Mesendoderm (in vitro differentiated cells): ENCODE data around the gene IL22RA2.

ENCODE experiments used
- DNase-seq: peaks from one replicate; pipeline ENCODE4 v3.0.0; 2013
- H2AK5ac ChIP-seq: 2 replicates; pipeline ENCODE4 v1.6.1; 2013; ENCODE audit warnings: low read length, inconsistent platforms
- H2BK120ac ChIP-seq: 2 replicates; pipeline ENCODE4 v1.6.1; 2013; ENCODE audit warnings: low read depth, mild to moderate bottlenecking, low read length, moderate library complexity, mixed read lengths
- H2BK15ac ChIP-seq: replicated peaks from 2 replicates; pipeline ENCODE4 v1.6.1; 2013; ENCODE audit warnings: low read depth, mild to moderate bottlenecking, moderate library complexity
- H2BK5ac ChIP-seq: 2 replicates; pipeline ENCODE4 v1.6.1; 2013; ENCODE audit warnings: low read length, inconsistent platforms
- H3K18ac ChIP-seq: 2 replicates; pipeline ENCODE4 v1.6.1; 2013; ENCODE audit warnings: mild to moderate bottlenecking, low read length, mixed read lengths
- H3K23ac ChIP-seq: one replicate; pipeline ENCODE4 v1.6.1; 2013; ENCODE audit warnings: low read length
- H3K27ac ChIP-seq: 2 replicates; pipeline ENCODE4 v1.5.1; 2013; ENCODE audit warnings: low read depth, mild to moderate bottlenecking, inconsistent platforms, low read length, moderate library complexity
- H3K27me3 ChIP-seq: 2 replicates; pipeline ENCODE4 v1.6.1; 2013; ENCODE audit warnings: low read length, control low read depth, mild to moderate bottlenecking, inconsistent platforms; ENCODE audit not compliant: insufficient read depth, poor library complexity
- H3K36me3 ChIP-seq: 2 replicates; pipeline ENCODE4 v1.6.1; 2013; ENCODE audit warnings: low read length, inconsistent platforms; ENCODE audit not compliant: control insufficient read depth, insufficient read depth
- H3K4ac ChIP-seq: one replicate; pipeline ENCODE4 v1.6.1; 2013; ENCODE audit warnings: low read depth, mild to moderate bottlenecking, low read length, moderate library complexity
- H3K4me1 ChIP-seq: 2 replicates; pipeline ENCODE4 v1.6.1; 2013; ENCODE audit warnings: low read depth, low read length, inconsistent platforms; ENCODE audit not compliant: control insufficient read depth
- H3K4me2 ChIP-seq: 2 replicates; pipeline ENCODE4 v1.6.1; 2013; ENCODE audit warnings: low read length
- H3K4me3 ChIP-seq: 2 replicates; pipeline ENCODE4 v1.5.1; 2013; ENCODE audit warnings: mild to moderate bottlenecking, low read length
- H3K56ac ChIP-seq: one replicate; pipeline ENCODE4 v1.6.1; 2013; ENCODE audit warnings: low read length
- H3K79me1 ChIP-seq: 2 replicates; pipeline ENCODE4 v1.6.1; 2013; ENCODE audit warnings: low read length, inconsistent platforms
- H3K79me2 ChIP-seq: 2 replicates; pipeline ENCODE4 v1.6.1; 2013; ENCODE audit warnings: mild to moderate bottlenecking, low read length; ENCODE audit not compliant: control insufficient read depth, insufficient read depth
- H3K9ac ChIP-seq: 2 replicates; pipeline ENCODE4 v1.6.1; 2013; ENCODE audit warnings: low read length, inconsistent platforms
- H4K5ac ChIP-seq: one replicate; pipeline ENCODE4 v1.6.1; 2013; ENCODE audit warnings: low read length
- H4K8ac ChIP-seq: one replicate; pipeline ENCODE4 v1.6.1; 2013; ENCODE audit warnings: low read depth, mild to moderate bottlenecking, control low read depth, low read length, moderate library complexity
- WGBS: extraction: QIAGEN DNeasy Blood & Tissue Kit; methylation state at CpG from one replicate; pipeline ENCODE4 v1.1.7; 2013; ENCODE audit warnings: low lambda C conversion rate, missing lambda C conversion rate; ENCODE audit not compliant: insufficient coverage; ENCODE audit errors: extremely low coverage; 5-methylcytosine and 5-hydroxymethylcytosine counted together

IL22RA2 gene

GRCh38 chr6:137206577-137206976 lies 33.1 kb upstream of the IL22RA2 start:
- H3K79me1 ChIP-seq = peaks cover 1% of the 10 kb centered on the region
- no peak for DNase-seq
- WGBS = no CpG with 5 or more reads among the region's 1 CpG
- no peak overlapping the region for H3K23ac ChIP-seq
- H3K27me3 ChIP-seq = no peaks in the 10 kb centered on the region
- no peaks in the 10 kb centered on the region for H3K4me1 ChIP-seq
- no peak overlapping the region for H3K4me3 ChIP-seq
- no peak overlapping the region for H2BK5ac ChIP-seq
- no peak overlapping the region for H2BK120ac ChIP-seq
- H3K56ac ChIP-seq = no peak overlapping the region
- H3K27ac ChIP-seq = no peak overlapping the region
- no peak overlapping the region for H3K4ac ChIP-seq
- H3K9ac ChIP-seq = no peak overlapping the region
- H3K36me3 ChIP-seq = no peaks in the 10 kb centered on the region
- H2AK5ac ChIP-seq = no peak overlapping the region
- peaks cover 5% of the 10 kb centered on the region for H3K79me2 ChIP-seq
- no peak overlapping the region for H3K4me2 ChIP-seq
- no peak overlapping the region for H4K5ac ChIP-seq
- H3K18ac ChIP-seq = no peak overlapping the region
- H2BK15ac ChIP-seq = no peak overlapping the region
- H4K8ac ChIP-seq = no peak overlapping the region

- Histone ChIP-seq H4K8ac (no peak overlapping the region), H3K27ac (no peak overlapping the region), H3K18ac (no peak overlapping the region), H3K23ac (no peak overlapping the region), H3K4me3 (no peak overlapping the region), H2AK5ac (no peak overlapping the region), H2BK120ac (no peak overlapping the region), H3K79me2 (no peaks in the 10 kb centered on the region), H4K5ac (no peak overlapping the region), H2BK5ac (no peak overlapping the region), H2BK15ac (no peak overlapping the region), H3K9ac (no peak overlapping the region), H3K36me3 (no peaks in the 10 kb centered on the region), H3K4ac (no peak overlapping the region), H3K4me2 (no peak overlapping the region), H3K4me1 (no peaks in the 10 kb centered on the region), H3K79me1 (no peaks in the 10 kb centered on the region), H3K56ac (no peak overlapping the region), H3K27me3 (no peaks in the 10 kb centered on the region)
- WGBS = no CpG with 5 or more reads among the region's 2 CpGs
- no peak for DNase-seq
Observed at GRCh38 chr6:137203256-137203655, 29.8 kb upstream of the IL22RA2 start.

- Histone ChIP-seq H4K5ac (no peak overlapping the region), H2AK5ac (no peak overlapping the region), H3K4ac (no peak overlapping the region), H2BK120ac (no peak overlapping the region), H3K9ac (no peak overlapping the region), H3K79me2 (no peaks in the 10 kb centered on the region), H3K4me1 (no peaks in the 10 kb centered on the region), H3K18ac (no peak overlapping the region), H3K27me3 (no peaks in the 10 kb centered on the region), H4K8ac (no peak overlapping the region), H3K79me1 (no peaks in the 10 kb centered on the region), H3K56ac (no peak overlapping the region), H3K23ac (no peak overlapping the region), H3K4me2 (no peak overlapping the region), H3K36me3 (no peaks in the 10 kb centered on the region), H2BK5ac (no peak overlapping the region), H3K4me3 (no peak overlapping the region), H3K27ac (no peak overlapping the region), H2BK15ac (no peak overlapping the region)
- no CpG with 5 or more reads among the region's 6 CpGs for WGBS
- no peak for DNase-seq
Observed at GRCh38 chr6:137202078-137202477, 28.6 kb upstream of the IL22RA2 start.

GRCh38 chr6:137201006-137201405 lies 27.6 kb upstream of the IL22RA2 start:
- H3K79me2 ChIP-seq = no peaks in the 10 kb centered on the region
- no peaks in the 10 kb centered on the region for H3K27me3 ChIP-seq
- no peak overlapping the region for H4K8ac ChIP-seq
- WGBS = no CpG with 5 or more reads among the region's 1 CpG
- H3K4me2 ChIP-seq = no peak overlapping the region
- H3K36me3 ChIP-seq = no peaks in the 10 kb centered on the region
- H2BK15ac ChIP-seq = no peak overlapping the region
- H2BK5ac ChIP-seq = no peak overlapping the region
- no peak overlapping the region for H4K5ac ChIP-seq
- H2AK5ac ChIP-seq = no peak overlapping the region
- no peak overlapping the region for H3K9ac ChIP-seq
- no peak overlapping the region for H2BK120ac ChIP-seq
- no peaks in the 10 kb centered on the region for H3K79me1 ChIP-seq
- H3K4ac ChIP-seq = no peak overlapping the region
- no peaks in the 10 kb centered on the region for H3K4me1 ChIP-seq
- H3K18ac ChIP-seq = no peak overlapping the region
- no peak overlapping the region for H3K56ac ChIP-seq
- no peak overlapping the region for H3K4me3 ChIP-seq
- no peak for DNase-seq
- H3K23ac ChIP-seq = no peak overlapping the region
- no peak overlapping the region for H3K27ac ChIP-seq

- Histone ChIP-seq H3K36me3 (no peaks in the 10 kb centered on the region), H3K23ac (no peak overlapping the region), H2BK5ac (no peak overlapping the region), H2AK5ac (no peak overlapping the region), H2BK15ac (no peak overlapping the region), H3K4me1 (no peaks in the 10 kb centered on the region), H2BK120ac (no peak overlapping the region), H4K5ac (no peak overlapping the region), H3K4me2 (no peak overlapping the region), H3K79me1 (no peaks in the 10 kb centered on the region), H3K9ac (no peak overlapping the region), H3K18ac (no peak overlapping the region), H3K56ac (no peak overlapping the region), H4K8ac (no peak overlapping the region), H3K79me2 (no peaks in the 10 kb centered on the region), H3K4ac (no peak overlapping the region), H3K4me3 (no peak overlapping the region), H3K27ac (no peak overlapping the region), H3K27me3 (no peaks in the 10 kb centered on the region)
- no peak for DNase-seq
- no CpG with 5 or more reads among the region's 4 CpGs for WGBS
Observed at GRCh38 chr6:137200288-137200687, 26.8 kb upstream of the IL22RA2 start.
